Activated effector memory CD4-positive, alpha-beta T cell treated with anti-CD3 and anti-CD28 coated beads, Interleukin-2, amount 50 U/mL, for 16 hours (primary cell): ENCODE results near the gene SRC.

Experiments used
- DNase-seq: peaks from one replicate; pipeline ENCODE4 v3.0.0-alpha.2; 2020

Gene SRC

GRCh38 chr20:37435607-37436006, 89.7 kb downstream of the SRC start:
- DNase-seq: no peak

- no peak for DNase-seq
Observed at GRCh38 chr20:37436527-37437186, 90.7 kb downstream of the SRC start.

- DNase-seq: no peak
Observed at GRCh38 chr20:37437676-37438075, 91.7 kb downstream of the SRC start.

- no peak for DNase-seq
Observed at GRCh38 chr20:37438464-37439222, 92.7 kb downstream of the SRC start.

- no peak for DNase-seq
Observed at GRCh38 chr20:37439223-37439933, 93.4 kb downstream of the SRC start.

GRCh38 chr20:37441023-37441422, 95.1 kb downstream of the SRC start:
- DNase-seq: no peak

- DNase-seq: no peak
Observed at GRCh38 chr20:37442547-37442946, 96.6 kb downstream of the SRC start.

- no peak for DNase-seq
Observed at GRCh38 chr20:37442986-37443385, 97.0 kb downstream of the SRC start.

GRCh38 chr20:37443596-37443995, 97.7 kb downstream of the SRC start:
- DNase-seq: no peak

GRCh38 chr20:37445041-37445440, 99.1 kb downstream of the SRC start:
- DNase-seq: no peak

GRCh38 chr20:37446286-37447032, 100.5 kb downstream of the SRC start:
- no peak for DNase-seq

- DNase-seq: no peak
Observed at GRCh38 chr20:37447688-37448087, 101.7 kb downstream of the SRC start.

GRCh38 chr20:37449276-37449675, 103.3 kb downstream of the SRC start:
- DNase-seq: no peak

GRCh38 chr20:37450344-37450743, 104.4 kb downstream of the SRC start:
- no peak for DNase-seq

GRCh38 chr20:37451616-37452015, 105.7 kb downstream of the SRC start:
- DNase-seq: no peak

GRCh38 chr20:37452236-37452635, 106.3 kb downstream of the SRC start:
- DNase-seq: no peak

GRCh38 chr20:37453288-37453687, 107.3 kb downstream of the SRC start:
- no peak for DNase-seq

- DNase-seq: no peak
Observed at GRCh38 chr20:37453836-37454235, 107.9 kb downstream of the SRC start.

GRCh38 chr20:37454636-37455385, 108.9 kb downstream of the SRC start:
- no peak for DNase-seq
